A549 (cell line): ENCODE data around the gene CD96. TPM values are rescaled to one million over a fixed set of nuclear protein-coding genes. Genes with fewer than 3 reads are reported as not detected.
"Not testable (repeated sequence)": the region's sequence is repeated elsewhere in the genome, so short reads cannot be mapped to it uniquely, and the experiment has no call there.

Experiments used
- ATAC-seq, 2 experiments: fragments of 200-7000 bp in 1 of 2; fragments of >200 bp in 1 of 2; cut with Nextera tagmentation in 1 of 2; cut with Tn5 transposase in 1 of 2; 3 replicates each; pipeline versions ENCODE4 v1.8.0 to v1.9.1; 2018 to 2020; ENCODE audit warnings: mild to moderate bottlenecking in 1 of 2, moderate library complexity in 1 of 2
- CTCF ChIA-PET: fragments of 300-600 bp; sonication (Branson Sonifier 250); formaldehyde crosslinking; extraction: SDS; loops from one replicate; lab custom pipeline; 2021; ENCODE audit warnings: antibody characterized with exemption, inconsistent platforms; lab: Yijun Ruan, JAX
- POLR2A ChIA-PET: fragments of 350-600 bp; formaldehyde crosslinking; extraction: SDS; loops from one replicate; lab custom pipeline; 2021; ENCODE audit warnings: antibody characterized with exemption, inconsistent platforms; lab: Yijun Ruan, JAX
- DNase-seq, 2 experiments: peaks; one replicate each; pipeline versions ENCODE4 v3.0.0 to v3.0.0-alpha.2; 2011 to 2016; ENCODE audit warnings: low read depth in 1 of 2, low spot score in 1 of 2
- FAIRE-seq: peaks from 2 replicates; lab custom pipeline; 2011; peaks lifted over from hg19 to GRCh38; lab: Jason Lieb, UNC
- H3K27ac ChIP-seq, 2 experiments: fragments of >200 bp; sonication (Bioruptor Twin); formaldehyde crosslinking; 3 replicates each; pipeline ENCODE4 v1.5.1; 2016 to 2017
- H3K4me1 ChIP-seq: fragments of >200 bp; sonication (Bioruptor Twin); formaldehyde crosslinking; 3 replicates; pipeline ENCODE4 v1.6.1; 2016
- H3K4me2 ChIP-seq: fragments of >200 bp; sonication (Bioruptor Twin); formaldehyde crosslinking; 3 replicates; pipeline ENCODE4 v1.6.1; 2016
- H3K4me3 ChIP-seq: fragments of >200 bp; sonication (Bioruptor Twin); formaldehyde crosslinking; 3 replicates; pipeline ENCODE4 v1.5.1; 2016
- H3K9me3 ChIP-seq: fragments of >200 bp; sonication (Bioruptor Twin); formaldehyde crosslinking; 3 replicates; pipeline ENCODE4 v1.6.1; 2016
- BHLHE40 ChIP-seq: IDR thresholded peaks from 2 replicates; pipeline ENCODE4 v1.6.1; 2012; ENCODE audit warnings: low read depth, low read length, inconsistent platforms
- CBX8 ChIP-seq: fragments of 200-600 bp; sonication (generic); IDR thresholded peaks from 2 replicates; pipeline ENCODE4 v1.6.1; 2016
- CHD4 ChIP-seq: fragments of 200-600 bp; sonication (generic); IDR thresholded peaks from 2 replicates; pipeline ENCODE4 v1.6.1; 2016; ENCODE audit warnings: antibody characterized with exemption, mild to moderate bottlenecking, borderline replicate concordance
- EP300 ChIP-seq, 2 experiments: fragments of >200 bp; sonication (Bioruptor Twin); formaldehyde crosslinking; IDR thresholded peaks; 2 replicates in 1 of 2; 3 replicates in 1 of 2; pipeline ENCODE4 v1.6.1; 2016 to 2017
- HDAC2 ChIP-seq: fragments of 200-600 bp; sonication (generic); IDR thresholded peaks from 2 replicates; pipeline ENCODE4 v1.6.1; 2016
- HEYL ChIP-seq: fragments of 250-450 bp; sonication (Bioruptor Pico); IDR thresholded peaks from 2 replicates; pipeline ENCODE4 v1.8.0; 2021; ENCODE audit warnings: mild to moderate bottlenecking, moderate library complexity
- HOXB5 ChIP-seq: fragments of 250-450 bp; sonication (Bioruptor Pico); IDR thresholded peaks from 2 replicates; pipeline ENCODE4 v1.5.0; 2020; ENCODE audit warnings: mild to moderate bottlenecking, moderate library complexity
- JUN ChIP-seq, 2 experiments: fragments of >200 bp; sonication (Bioruptor Twin); formaldehyde crosslinking; IDR thresholded peaks; 2 replicates in 1 of 2; 3 replicates in 1 of 2; pipeline ENCODE4 v1.6.1; 2016 to 2017
- MAZ ChIP-seq: fragments of 150-350 bp; IDR thresholded peaks from 2 replicates; pipeline ENCODE4 v1.6.1; 2014; ENCODE audit warnings: antibody characterized with exemption, low read depth, low read length, borderline replicate concordance
- NPAS2 ChIP-seq: fragments of 250-450 bp; sonication (Bioruptor Pico); IDR thresholded peaks from 2 replicates; pipeline ENCODE4 v1.8.0; 2022; ENCODE audit warnings: mild to moderate bottlenecking, moderate library complexity, borderline replicate concordance
- PHF8 ChIP-seq: fragments of 200-600 bp; sonication (generic); IDR thresholded peaks from 2 replicates; pipeline ENCODE4 v1.6.1; 2016; ENCODE audit warnings: low read depth, mild to moderate bottlenecking, antibody characterized with exemption, moderate library complexity, borderline replicate concordance
- POLR2AphosphoS2 ChIP-seq: conservative IDR thresholded peaks from 2 replicates; pipeline ENCODE4 v1.6.1; 2012; ENCODE audit warnings: low read length, improper control_type of control experiment, inconsistent platforms
- RARB ChIP-seq: fragments of 250-450 bp; sonication (Bioruptor Pico); IDR thresholded peaks from 2 replicates; pipeline ENCODE4 v1.8.0; 2021; ENCODE audit warnings: mild to moderate bottlenecking, moderate library complexity
- RFX5 ChIP-seq: fragments of 450-650 bp; IDR thresholded peaks from 2 replicates; pipeline ENCODE4 v1.7.1; 2014; ENCODE audit warnings: antibody characterized with exemption, mild to moderate bottlenecking, moderate library complexity
- TP53 ChIP-seq: fragments of 250-450 bp; sonication (Bioruptor Pico); IDR thresholded peaks from 2 replicates; pipeline ENCODE4 v1.5.0; 2021; ENCODE audit warnings: mild to moderate bottlenecking, moderate library complexity
- ZFP36 ChIP-seq: fragments of 450-650 bp; IDR thresholded peaks from 2 replicates; pipeline ENCODE4 v1.6.1; 2014; ENCODE audit warnings: borderline replicate concordance; ENCODE audit not compliant: partially characterized antibody
- ZNF302 ChIP-seq: fragments of 250-450 bp; sonication (Bioruptor Pico); IDR thresholded peaks from 2 replicates; pipeline ENCODE4 v1.9.0; 2021; ENCODE audit warnings: inconsistent platforms, mild to moderate bottlenecking, moderate library complexity
- ZSCAN20 ChIP-seq: fragments of 250-450 bp; sonication (Bioruptor Pico); IDR thresholded peaks from 2 replicates; pipeline ENCODE4 v1.8.0; 2022; ENCODE audit warnings: mild to moderate bottlenecking, moderate library complexity
- WGBS: methylation state at CpG from one replicate; pipeline ENCODE4 v1.1.6; 2017; ENCODE audit errors: missing lambda C conversion rate; 5-methylcytosine and 5-hydroxymethylcytosine counted together
- polyA plus RNA-seq, 4 experiments: library from polyadenylated mRNA; depleted of rRNA in 3 of 4; stranded (reverse); fragments of >200 nt; fragmentation: RNase III in 1 of 4; extraction: RNeasy Plus Mini Kit Qiagen cat#74134 plus additional on column Dnase treatment in 1 of 4; gene quantifications; 2 replicates in 3 of 4; 3 replicates in 1 of 4; pipeline ENCODE4 v1.2.3, GENCODE V29; 2011 to 2017
- TF ChIP-seq, protein P1 (sequence below): IDR thresholded peaks from 2 replicates; pipeline ENCODE4 v1.6.1; 2012
- TF ChIP-seq, protein P2 (sequence below): fragments of 150-350 bp; IDR thresholded peaks from 2 replicates; pipeline ENCODE4 v1.6.1; 2014; ENCODE audit warnings: low read depth, mild to moderate bottlenecking, low read length
- TF ChIP-seq, protein P3 (sequence below): fragments of >200 bp; sonication (Bioruptor Twin); formaldehyde crosslinking; IDR thresholded peaks from 3 replicates; pipeline ENCODE4 v1.5.1; 2016
- TF ChIP-seq, protein P4 (sequence below): fragments of 200-600 bp; sonication (generic); IDR thresholded peaks from 2 replicates; pipeline ENCODE4 v1.6.1; 2016; ENCODE audit warnings: antibody characterized with exemption, mild to moderate bottlenecking, moderate library complexity

The CD96 gene
- polyA plus RNA-seq, 2 of the 4 experiments (the other 2 are of a cell fraction), result not detected

DNA sequence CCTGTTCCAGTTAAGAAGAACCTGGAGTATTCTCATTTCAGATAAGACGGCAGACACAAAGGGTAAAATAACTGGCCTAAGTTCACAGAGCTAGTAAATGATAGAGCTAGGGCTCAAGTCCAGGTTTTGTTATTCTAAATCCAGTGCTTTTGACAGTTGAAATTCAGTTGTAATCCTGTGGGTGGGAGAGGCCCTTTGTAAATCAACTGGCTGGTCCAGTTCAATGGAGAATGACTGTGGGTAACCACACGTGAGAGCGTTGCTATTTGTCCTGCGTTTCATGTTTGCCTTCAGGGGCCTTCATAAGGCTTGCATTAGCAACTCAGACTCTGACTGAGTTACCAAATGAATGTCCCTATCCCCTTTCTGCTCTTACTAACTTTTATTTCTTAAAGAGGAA is 24.2 kb upstream of the CD96 start (continued):
- TF ChIP-seq, protein P1, sequence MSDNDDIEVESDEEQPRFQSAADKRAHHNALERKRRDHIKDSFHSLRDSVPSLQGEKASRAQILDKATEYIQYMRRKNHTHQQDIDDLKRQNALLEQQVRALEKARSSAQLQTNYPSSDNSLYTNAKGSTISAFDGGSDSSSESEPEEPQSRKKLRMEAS, result no peak

DNA sequence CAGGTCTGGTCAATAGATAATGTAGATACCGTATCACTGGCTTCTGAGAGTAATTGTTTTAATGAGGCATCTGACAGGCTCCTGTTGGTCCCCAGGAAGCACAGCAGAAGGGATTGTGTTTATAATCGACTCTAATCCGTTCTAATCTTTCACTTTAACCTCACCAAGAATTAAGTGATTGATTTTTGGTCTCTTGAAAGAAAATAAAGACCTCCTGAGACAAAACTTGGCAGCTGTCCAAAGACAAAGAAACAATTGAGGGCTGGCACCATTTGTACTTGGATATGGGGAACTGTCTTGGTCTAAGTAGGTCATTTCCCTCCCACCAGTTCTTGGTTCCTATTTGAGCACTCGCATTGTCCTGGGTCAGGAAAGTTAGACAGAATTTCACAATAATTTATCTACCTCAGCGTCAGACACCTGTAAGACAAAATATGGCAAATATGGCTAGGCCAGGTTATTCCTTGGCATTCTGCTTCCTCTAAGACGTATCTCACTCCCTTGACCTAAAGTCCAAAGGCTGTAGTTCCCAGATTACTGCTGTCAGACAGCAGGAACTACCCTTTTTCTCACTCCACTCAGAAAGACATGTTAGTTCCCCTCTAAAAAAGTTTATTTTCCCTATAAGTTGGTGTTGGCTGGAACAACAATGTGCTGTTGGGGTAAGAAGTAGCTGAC is 22.7 kb upstream of the CD96 start:
- H3K27ac ChIP-seq, result no peak overlapping the region
- 42% methylated on average over 6 of the region's 6 CpGs for WGBS
- no peak for ATAC-seq
- H3K4me2 ChIP-seq, result no peak overlapping the region
- no peak for FAIRE-seq
- no peak for DNase-seq
- ChIA-PET CTCF (no interaction called here), POLR2A (no interaction called here)
- no peaks in the 10 kb centered on the region for H3K9me3 ChIP-seq
- TF ChIP-seq NPAS2 (CRISPR knock-in tag), result no peak
- no peak for TF ChIP-seq CHD4
- no peak for TF ChIP-seq EP300 (IDR thresholded peaks at IDR 0.05)
- no peak for TF ChIP-seq CBX8
- TF ChIP-seq, all 56 proteins: peak for 0
- Histone ChIP-seq H3K4me1 (no peaks in the 10 kb centered on the region), H3K4me3 (no peak overlapping the region)

DNA sequence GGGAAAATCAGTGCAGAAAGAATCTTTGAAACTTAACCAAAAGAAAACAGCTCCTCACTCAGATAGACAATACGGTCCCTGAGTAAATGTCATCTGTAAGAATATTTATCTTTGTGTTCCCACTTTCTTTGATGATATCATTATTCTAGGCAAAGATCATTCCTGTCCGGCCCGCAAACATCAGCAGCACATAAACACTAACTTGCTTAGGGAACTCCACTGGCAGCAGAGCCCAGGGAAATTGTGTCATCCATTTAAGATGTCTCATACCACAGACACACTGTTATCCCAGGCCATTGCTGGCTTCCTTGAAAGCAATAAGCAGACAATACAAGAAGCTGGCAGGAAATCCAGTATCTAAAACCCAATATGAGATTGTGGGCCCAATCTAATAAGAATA is 20.1 kb upstream of the CD96 start:
- no peaks in the 10 kb centered on the region for H3K4me1 ChIP-seq
- TF ChIP-seq ZNF302 (CRISPR knock-in tag) (no peak), ZFP36 (no peak), HEYL (CRISPR knock-in tag) (no peak), HOXB5 (CRISPR knock-in tag) (no peak), PHF8 (no peak), RFX5 (no peak), CHD4 (no peak), BHLHE40 (no peak), TP53 (CRISPR knock-in tag) (no peak), ZSCAN20 (CRISPR knock-in tag) (no peak), JUN (IDR thresholded peaks at IDR 0.05) (no peak), CBX8 (no peak), RARB (no peak), POLR2AphosphoS2 (no peak), MAZ (no peak), HDAC2 (no peak)
- TF ChIP-seq, protein P2, sequence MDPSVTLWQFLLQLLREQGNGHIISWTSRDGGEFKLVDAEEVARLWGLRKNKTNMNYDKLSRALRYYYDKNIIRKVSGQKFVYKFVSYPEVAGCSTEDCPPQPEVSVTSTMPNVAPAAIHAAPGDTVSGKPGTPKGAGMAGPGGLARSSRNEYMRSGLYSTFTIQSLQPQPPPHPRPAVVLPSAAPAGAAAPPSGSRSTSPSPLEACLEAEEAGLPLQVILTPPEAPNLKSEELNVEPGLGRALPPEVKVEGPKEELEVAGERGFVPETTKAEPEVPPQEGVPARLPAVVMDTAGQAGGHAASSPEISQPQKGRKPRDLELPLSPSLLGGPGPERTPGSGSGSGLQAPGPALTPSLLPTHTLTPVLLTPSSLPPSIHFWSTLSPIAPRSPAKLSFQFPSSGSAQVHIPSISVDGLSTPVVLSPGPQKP, result no peak
- TF ChIP-seq, protein P3, sequence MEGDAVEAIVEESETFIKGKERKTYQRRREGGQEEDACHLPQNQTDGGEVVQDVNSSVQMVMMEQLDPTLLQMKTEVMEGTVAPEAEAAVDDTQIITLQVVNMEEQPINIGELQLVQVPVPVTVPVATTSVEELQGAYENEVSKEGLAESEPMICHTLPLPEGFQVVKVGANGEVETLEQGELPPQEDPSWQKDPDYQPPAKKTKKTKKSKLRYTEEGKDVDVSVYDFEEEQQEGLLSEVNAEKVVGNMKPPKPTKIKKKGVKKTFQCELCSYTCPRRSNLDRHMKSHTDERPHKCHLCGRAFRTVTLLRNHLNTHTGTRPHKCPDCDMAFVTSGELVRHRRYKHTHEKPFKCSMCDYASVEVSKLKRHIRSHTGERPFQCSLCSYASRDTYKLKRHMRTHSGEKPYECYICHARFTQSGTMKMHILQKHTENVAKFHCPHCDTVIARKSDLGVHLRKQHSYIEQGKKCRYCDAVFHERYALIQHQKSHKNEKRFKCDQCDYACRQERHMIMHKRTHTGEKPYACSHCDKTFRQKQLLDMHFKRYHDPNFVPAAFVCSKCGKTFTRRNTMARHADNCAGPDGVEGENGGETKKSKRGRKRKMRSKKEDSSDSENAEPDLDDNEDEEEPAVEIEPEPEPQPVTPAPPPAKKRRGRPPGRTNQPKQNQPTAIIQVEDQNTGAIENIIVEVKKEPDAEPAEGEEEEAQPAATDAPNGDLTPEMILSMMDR, result no peak
- TF ChIP-seq, protein P4, sequence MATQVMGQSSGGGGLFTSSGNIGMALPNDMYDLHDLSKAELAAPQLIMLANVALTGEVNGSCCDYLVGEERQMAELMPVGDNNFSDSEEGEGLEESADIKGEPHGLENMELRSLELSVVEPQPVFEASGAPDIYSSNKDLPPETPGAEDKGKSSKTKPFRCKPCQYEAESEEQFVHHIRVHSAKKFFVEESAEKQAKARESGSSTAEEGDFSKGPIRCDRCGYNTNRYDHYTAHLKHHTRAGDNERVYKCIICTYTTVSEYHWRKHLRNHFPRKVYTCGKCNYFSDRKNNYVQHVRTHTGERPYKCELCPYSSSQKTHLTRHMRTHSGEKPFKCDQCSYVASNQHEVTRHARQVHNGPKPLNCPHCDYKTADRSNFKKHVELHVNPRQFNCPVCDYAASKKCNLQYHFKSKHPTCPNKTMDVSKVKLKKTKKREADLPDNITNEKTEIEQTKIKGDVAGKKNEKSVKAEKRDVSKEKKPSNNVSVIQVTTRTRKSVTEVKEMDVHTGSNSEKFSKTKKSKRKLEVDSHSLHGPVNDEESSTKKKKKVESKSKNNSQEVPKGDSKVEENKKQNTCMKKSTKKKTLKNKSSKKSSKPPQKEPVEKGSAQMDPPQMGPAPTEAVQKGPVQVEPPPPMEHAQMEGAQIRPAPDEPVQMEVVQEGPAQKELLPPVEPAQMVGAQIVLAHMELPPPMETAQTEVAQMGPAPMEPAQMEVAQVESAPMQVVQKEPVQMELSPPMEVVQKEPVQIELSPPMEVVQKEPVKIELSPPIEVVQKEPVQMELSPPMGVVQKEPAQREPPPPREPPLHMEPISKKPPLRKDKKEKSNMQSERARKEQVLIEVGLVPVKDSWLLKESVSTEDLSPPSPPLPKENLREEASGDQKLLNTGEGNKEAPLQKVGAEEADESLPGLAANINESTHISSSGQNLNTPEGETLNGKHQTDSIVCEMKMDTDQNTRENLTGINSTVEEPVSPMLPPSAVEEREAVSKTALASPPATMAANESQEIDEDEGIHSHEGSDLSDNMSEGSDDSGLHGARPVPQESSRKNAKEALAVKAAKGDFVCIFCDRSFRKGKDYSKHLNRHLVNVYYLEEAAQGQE, result no peak
- TF ChIP-seq, all 56 proteins: peak for 0
- CTCF ChIA-PET, result interaction anchor here (3.3 kb wide), 1 partner anchor 12 kb away, joined by 16 read pairs; no protein-coding TSS in a partner anchor
- no peaks in the 10 kb centered on the region for H3K9me3 ChIP-seq
- no peak overlapping the region for H3K4me2 ChIP-seq
- H3K4me3 ChIP-seq, result no peak overlapping the region
- FAIRE-seq, result no peak
- ATAC-seq, result no peak
- no peak for DNase-seq
- no peak overlapping the region for H3K27ac ChIP-seq
- POLR2A ChIA-PET, result no interaction called here
- 30% methylated on average over 3 of the region's 3 CpGs for WGBS

DNA sequence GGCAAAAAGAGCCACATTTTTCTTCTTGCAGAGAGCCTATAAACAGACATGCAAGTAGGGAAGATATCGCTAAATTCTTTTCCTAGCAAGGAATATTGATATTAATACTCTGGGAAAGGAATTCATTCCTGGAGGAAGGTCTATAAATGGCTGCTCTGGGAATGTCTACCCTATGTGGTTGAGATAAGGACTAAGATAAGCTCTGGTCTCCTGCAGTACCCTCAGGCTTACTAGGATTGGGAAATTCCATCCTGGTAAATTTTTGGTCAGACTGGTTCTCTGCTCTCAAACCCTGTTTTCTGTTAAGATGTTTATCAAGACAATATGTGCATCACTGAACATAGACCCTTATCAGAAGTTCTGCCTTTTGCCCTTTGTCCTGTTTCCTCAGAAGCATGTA is 17.5 kb upstream of the CD96 start:
- H3K4me1 ChIP-seq, H3K9me3 ChIP-seq, H3K4me2 ChIP-seq, POLR2A ChIA-PET, H3K4me3 ChIP-seq, H3K27ac ChIP-seq, DNase-seq, ATAC-seq, FAIRE-seq: not testable (repeated sequence)
- 71% methylated on average over 1 of the region's 1 CpG for WGBS
- CTCF ChIA-PET, result interaction anchor here (1.4 to 3.3 kb wide), 2 partner anchors 9 to 14 kb away, joined by 5 to 16 read pairs; no protein-coding TSS in a partner anchor
